A549 (cell line): Measurements from ENCODE around the gene CDHR2. TPM values are rescaled to one million over a fixed set of nuclear protein-coding genes. Genes with fewer than 3 reads are reported as not detected.

Source experiments
- ATAC-seq, 2 experiments: fragments of 200-7000 bp in 1 of 2; fragments of >200 bp in 1 of 2; cut with Nextera tagmentation in 1 of 2; cut with Tn5 transposase in 1 of 2; 3 replicates each; pipeline versions ENCODE4 v1.8.0 to v1.9.1; 2018 to 2020; ENCODE audit warnings: mild to moderate bottlenecking in 1 of 2, moderate library complexity in 1 of 2
- CTCF ChIA-PET: fragments of 300-600 bp; sonication (Branson Sonifier 250); formaldehyde crosslinking; extraction: SDS; loops from one replicate; lab custom pipeline; 2021; ENCODE audit warnings: antibody characterized with exemption, inconsistent platforms; lab: Yijun Ruan, JAX
- POLR2A ChIA-PET: fragments of 350-600 bp; formaldehyde crosslinking; extraction: SDS; loops from one replicate; lab custom pipeline; 2021; ENCODE audit warnings: antibody characterized with exemption, inconsistent platforms; lab: Yijun Ruan, JAX
- DNase-seq, 2 experiments: peaks; one replicate each; pipeline versions ENCODE4 v3.0.0 to v3.0.0-alpha.2; 2011 to 2016; ENCODE audit warnings: low read depth in 1 of 2, low spot score in 1 of 2
- FAIRE-seq: peaks from 2 replicates; lab custom pipeline; 2011; peaks lifted over from hg19 to GRCh38; lab: Jason Lieb, UNC
- H3K27ac ChIP-seq, 2 experiments: fragments of >200 bp; sonication (Bioruptor Twin); formaldehyde crosslinking; 3 replicates each; pipeline ENCODE4 v1.5.1; 2016 to 2017
- H3K4me1 ChIP-seq: fragments of >200 bp; sonication (Bioruptor Twin); formaldehyde crosslinking; 3 replicates; pipeline ENCODE4 v1.6.1; 2016
- H3K4me2 ChIP-seq: fragments of >200 bp; sonication (Bioruptor Twin); formaldehyde crosslinking; 3 replicates; pipeline ENCODE4 v1.6.1; 2016
- H3K4me3 ChIP-seq: fragments of >200 bp; sonication (Bioruptor Twin); formaldehyde crosslinking; 3 replicates; pipeline ENCODE4 v1.5.1; 2016
- H3K9me3 ChIP-seq: fragments of >200 bp; sonication (Bioruptor Twin); formaldehyde crosslinking; 3 replicates; pipeline ENCODE4 v1.6.1; 2016
- BCL3 ChIP-seq: fragments of >200 bp; sonication (Bioruptor Twin); formaldehyde crosslinking; IDR thresholded peaks from 3 replicates; pipeline ENCODE4 v1.6.1; 2016
- CHD2 ChIP-seq: fragments of 150-350 bp; IDR thresholded peaks from 2 replicates; pipeline ENCODE4 v1.6.1; 2014; ENCODE audit warnings: low read length; ENCODE audit not compliant: partially characterized antibody
- CTCF ChIP-seq: fragments of >200 bp; sonication (Bioruptor Twin); formaldehyde crosslinking; IDR thresholded peaks from 3 replicates; pipeline ENCODE4 v1.5.1; 2016
- ESRRA ChIP-seq: fragments of 150-350 bp; IDR thresholded peaks from 2 replicates; pipeline ENCODE4 v1.6.1; 2014; ENCODE audit warnings: mild to moderate bottlenecking, low read length, borderline replicate concordance
- FOXS1 ChIP-seq: fragments of 250-450 bp; sonication (Bioruptor Pico); IDR thresholded peaks from 2 replicates; pipeline ENCODE4 v1.5.0; 2020; ENCODE audit warnings: mild to moderate bottlenecking, moderate library complexity
- GATA3 ChIP-seq: IDR thresholded peaks from 2 replicates; pipeline ENCODE4 v1.6.1; 2012; ENCODE audit warnings: borderline replicate concordance
- HMGXB4 ChIP-seq: fragments of 250-450 bp; sonication (Bioruptor Pico); IDR thresholded peaks from 2 replicates; pipeline ENCODE4 v1.5.0; 2021; ENCODE audit warnings: mild to moderate bottlenecking, moderate library complexity, borderline replicate concordance
- HOXB13 ChIP-seq: fragments of 250-450 bp; sonication (Bioruptor Pico); IDR thresholded peaks from 2 replicates; pipeline ENCODE4 v1.5.0; 2020; ENCODE audit warnings: low read depth, mild to moderate bottlenecking, moderate library complexity
- HOXB5 ChIP-seq: fragments of 250-450 bp; sonication (Bioruptor Pico); IDR thresholded peaks from 2 replicates; pipeline ENCODE4 v1.5.0; 2020; ENCODE audit warnings: mild to moderate bottlenecking, moderate library complexity
- JUN ChIP-seq, 2 experiments: fragments of >200 bp; sonication (Bioruptor Twin); formaldehyde crosslinking; IDR thresholded peaks; 2 replicates in 1 of 2; 3 replicates in 1 of 2; pipeline ENCODE4 v1.6.1; 2016 to 2017
- MAX ChIP-seq: IDR thresholded peaks from 2 replicates; pipeline ENCODE4 v1.6.1; 2012
- MYC ChIP-seq: IDR thresholded peaks from 2 replicates; pipeline ENCODE4 v1.6.1; 2012; ENCODE audit warnings: mild to moderate bottlenecking, inconsistent platforms, low read length, improper control_type of control experiment, borderline replicate concordance
- PBX3 ChIP-seq: IDR thresholded peaks from 2 replicates; pipeline ENCODE4 v1.6.1; 2012
- PHF8 ChIP-seq: fragments of 200-600 bp; sonication (generic); IDR thresholded peaks from 2 replicates; pipeline ENCODE4 v1.6.1; 2016; ENCODE audit warnings: low read depth, mild to moderate bottlenecking, antibody characterized with exemption, moderate library complexity, borderline replicate concordance
- POLR2A ChIP-seq: IDR thresholded peaks from 2 replicates; pipeline ENCODE4 v1.6.1; 2012; ENCODE audit warnings: mild to moderate bottlenecking, low read length
- POLR2AphosphoS2 ChIP-seq: conservative IDR thresholded peaks from 2 replicates; pipeline ENCODE4 v1.6.1; 2012; ENCODE audit warnings: low read length, improper control_type of control experiment, inconsistent platforms
- RAD21 ChIP-seq, 2 experiments: fragments of >200 bp in 1 of 2; sonication (Bioruptor Twin) in 1 of 2; formaldehyde crosslinking in 1 of 2; IDR thresholded peaks in 1 of 2; conservative IDR thresholded peaks in 1 of 2; 2 replicates in 1 of 2; 3 replicates in 1 of 2; pipeline ENCODE4 v1.6.1; 2012 to 2018; ENCODE audit warnings: inconsistent platforms in 1 of 2
- RCOR1 ChIP-seq: fragments of 150-350 bp; IDR thresholded peaks from 2 replicates; pipeline ENCODE4 v1.6.1; 2014; ENCODE audit warnings: antibody characterized with exemption, low read length, low read depth
- TFCP2L1 ChIP-seq: fragments of 250-450 bp; sonication (Bioruptor Pico); IDR thresholded peaks from 2 replicates; pipeline ENCODE4 v1.5.0; 2021; ENCODE audit warnings: mild to moderate bottlenecking
- WGBS: methylation state at CpG from one replicate; pipeline ENCODE4 v1.1.6; 2017; ENCODE audit errors: missing lambda C conversion rate; 5-methylcytosine and 5-hydroxymethylcytosine counted together
- polyA plus RNA-seq, 4 experiments: library from polyadenylated mRNA; depleted of rRNA in 3 of 4; stranded (reverse); fragments of >200 nt; fragmentation: RNase III in 1 of 4; extraction: RNeasy Plus Mini Kit Qiagen cat#74134 plus additional on column Dnase treatment in 1 of 4; gene quantifications; 2 replicates in 3 of 4; 3 replicates in 1 of 4; pipeline ENCODE4 v1.2.3, GENCODE V29; 2011 to 2017

Gene CDHR2
- polyA plus RNA-seq, 2 of the 4 experiments (the other 2 are of a cell fraction), result 0.09 TPM; not detected in 1

GRCh38 chr5:176542596-176543427, 6.3 kb upstream of the CDHR2 start:
- WGBS, result 23% methylated on average over 25 of the region's 110 CpGs
- H3K27ac ChIP-seq, result peak overlapping the region; percentile 89 to 95
- no peaks in the 10 kb centered on the region for H3K9me3 ChIP-seq
- peak overlapping the region; percentile 78 for H3K4me2 ChIP-seq
- no peak for TF ChIP-seq RCOR1
- peak; percentile 49; the same call in 1 of the 3 replicates for TF ChIP-seq CTCF
- no peak for TF ChIP-seq HOXB13 (CRISPR knock-in tag)
- peak in 1 of 2 experiments; percentile 32; a peak in 1 of 5 replicates for TF ChIP-seq RAD21 (conservative IDR thresholded peaks at IDR 0.05 in 1 of 2, IDR thresholded peaks at IDR 0.05 in 1 of 2)
- 0 out of 2 replicates have a peak, but pooled peaks have one; percentile 26 for TF ChIP-seq FOXS1 (CRISPR knock-in tag)
- TF ChIP-seq GATA3, result no peak
- 0 out of 3 replicates have a peak, but pooled peaks have one; percentile 73 for TF ChIP-seq BCL3
- TF ChIP-seq HMGXB4 (CRISPR knock-in tag), result no peak
- TF ChIP-seq HOXB5 (CRISPR knock-in tag), result 0 out of 2 replicates have a peak, but pooled peaks have one; percentile 13
- peak; percentile 2 for TF ChIP-seq MAX
- peak in 1 of 2 experiments; percentile 39 for DNase-seq
- peak overlapping the region; percentile 66 for H3K4me3 ChIP-seq
- POLR2A ChIA-PET, result interaction anchor here (0.6 to 1.8 kb wide), 8 partner anchors 12 to 813 kb away, joined by 3 to 10 read pairs (median 3); partner anchors contain the start of genes FAF2 and TSPAN17
- no peak for FAIRE-seq
- CTCF ChIA-PET, result interaction anchor here (0.6 to 4.4 kb wide), 33 partner anchors 9 to 813 kb away, joined by 3 to 27 read pairs (median 4); partner anchors contain the start of genes CLTB and FAF2
- peaks cover 52% of the 10 kb centered on the region for H3K4me1 ChIP-seq
- ATAC-seq, result peak; percentile 19 to 61

GRCh38 chr5:176543428-176544182, 5.5 kb upstream of the CDHR2 start:
- peak overlapping the region; percentile 89 to 95 for H3K27ac ChIP-seq
- ChIA-PET POLR2A (interaction anchor here (0.5 to 1.8 kb wide), 8 partner anchors 11 to 814 kb away, joined by 3 to 10 read pairs (median 4); partner anchors contain the start of genes FAF2 and TSPAN17), CTCF (interaction anchor here (0.8 to 4.4 kb wide), 24 partner anchors 9 to 814 kb away, joined by 3 to 27 read pairs (median 4); partner anchors contain the start of genes CLTB, FAF2 and TSPAN17)
- FAIRE-seq (no peak), DNase-seq (peak; percentile 53 to 73), ATAC-seq (peak; percentile 77 to 86)
- WGBS, result 2% methylated on average over 36 of the region's 63 CpGs
- H3K4me1 ChIP-seq, result peaks cover 51% of the 10 kb centered on the region
- TF ChIP-seq ESRRA, result peak; percentile 53; the same call in 1 of the 2 replicates
- TF ChIP-seq MAX, result peak; percentile 53
- TF ChIP-seq POLR2A, result peak; percentile 78
- TF ChIP-seq PBX3, result no peak
- TF ChIP-seq MYC, result 0 out of 2 replicates have a peak, but pooled peaks have one; percentile 10
- no peak for TF ChIP-seq TFCP2L1 (CRISPR knock-in tag)
- TF ChIP-seq CHD2, result peak; percentile 22
- peak; percentile 68; the same call in 1 of the 2 replicates for TF ChIP-seq PHF8
- TF ChIP-seq JUN (IDR thresholded peaks at IDR 0.05), result peak in 1 of 2 experiments; percentile 77; a peak in 2 of 5 replicates
- no peak for TF ChIP-seq CTCF
- TF ChIP-seq POLR2AphosphoS2, result no peak
- peak; percentile 43; the same call in 2 of the 3 replicates for TF ChIP-seq BCL3
- H3K9me3 ChIP-seq, result no peaks in the 10 kb centered on the region
- H3K4me2 ChIP-seq, result peak overlapping the region; percentile 78
- peak overlapping the region; percentile 66 for H3K4me3 ChIP-seq
